Chondrocyte (in vitro differentiated cells): Measurements from ENCODE around the gene CADPS2. TPM values are rescaled to one million over a fixed set of nuclear protein-coding genes. Genes with fewer than 3 reads are reported as not detected.

Source experiments
- DNase-seq: peaks from one replicate; pipeline ENCODE4 v3.0.0; 2021; ENCODE audit warnings: mixed read lengths, low spot score
- H3K27ac Mint-ChIP-seq: one replicate; pipeline ENCODE4 v1.8.0; 2021; ENCODE audit warnings: mild to moderate bottlenecking, moderate library complexity, mixed read lengths; ENCODE audit not compliant: unreplicated experiment
- H3K27me3 Mint-ChIP-seq: 2 replicates; pipeline ENCODE4 v1.8.0; 2021; ENCODE audit warnings: low read depth, mixed read lengths
- H3K36me3 Mint-ChIP-seq: 2 replicates; pipeline ENCODE4 v1.8.0; 2021; ENCODE audit warnings: low read depth, mixed read lengths
- H3K4me1 Mint-ChIP-seq: 2 replicates; pipeline ENCODE4 v1.8.0; 2021; ENCODE audit warnings: low read depth, mild to moderate bottlenecking, mixed read lengths
- H3K4me3 Mint-ChIP-seq: one replicate; pipeline ENCODE4 v1.8.0; 2021; ENCODE audit warnings: mild to moderate bottlenecking, moderate library complexity, mixed read lengths; ENCODE audit not compliant: unreplicated experiment
- H3K9me3 Mint-ChIP-seq: 2 replicates; pipeline ENCODE4 v1.8.0; 2021; ENCODE audit warnings: low read depth, mixed read lengths
- total RNA-seq: library from RNA; stranded (reverse); gene quantifications from 3 replicates; pipeline ENCODE4 v1.2.1, GENCODE V29; 2021
- TF ChIP-seq, protein P1 (sequence below): fragments of 200-600 bp; sonication (generic); IDR thresholded peaks from 2 replicates; pipeline ENCODE4 v1.5.0; 2021; ENCODE audit warnings: antibody characterized with exemption, mild to moderate bottlenecking, moderate library complexity

Gene CADPS2
- total RNA-seq, 1 donor from 2014 or later = 0.32 TPM

DNA sequence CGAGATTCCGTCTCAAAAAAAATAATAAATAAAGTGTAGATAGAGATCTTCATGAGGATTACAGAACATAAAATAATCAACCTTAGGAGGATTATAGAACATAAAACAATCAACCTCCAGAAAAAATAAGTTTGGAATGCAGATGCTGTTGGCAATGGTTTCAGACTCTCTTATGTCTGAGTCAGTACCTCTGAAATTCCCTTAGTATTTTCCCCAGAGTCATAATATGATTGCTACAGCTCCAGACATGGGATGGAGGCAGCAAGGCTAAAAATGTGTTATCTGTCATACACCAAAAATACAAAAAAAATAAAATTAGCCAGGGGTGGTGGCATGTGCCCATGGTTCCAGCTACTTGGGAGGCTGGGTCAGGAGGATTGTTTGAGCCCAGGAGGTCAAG lies 22.2 kb downstream of the CADPS2 start:
- H3K36me3 Mint-ChIP-seq = peaks cover 4% of the 10 kb centered on the region
- no peak overlapping the region for H3K4me3 Mint-ChIP-seq
- DNase-seq = no peak
- H3K27ac Mint-ChIP-seq = no peak overlapping the region
- TF ChIP-seq, protein P1, sequence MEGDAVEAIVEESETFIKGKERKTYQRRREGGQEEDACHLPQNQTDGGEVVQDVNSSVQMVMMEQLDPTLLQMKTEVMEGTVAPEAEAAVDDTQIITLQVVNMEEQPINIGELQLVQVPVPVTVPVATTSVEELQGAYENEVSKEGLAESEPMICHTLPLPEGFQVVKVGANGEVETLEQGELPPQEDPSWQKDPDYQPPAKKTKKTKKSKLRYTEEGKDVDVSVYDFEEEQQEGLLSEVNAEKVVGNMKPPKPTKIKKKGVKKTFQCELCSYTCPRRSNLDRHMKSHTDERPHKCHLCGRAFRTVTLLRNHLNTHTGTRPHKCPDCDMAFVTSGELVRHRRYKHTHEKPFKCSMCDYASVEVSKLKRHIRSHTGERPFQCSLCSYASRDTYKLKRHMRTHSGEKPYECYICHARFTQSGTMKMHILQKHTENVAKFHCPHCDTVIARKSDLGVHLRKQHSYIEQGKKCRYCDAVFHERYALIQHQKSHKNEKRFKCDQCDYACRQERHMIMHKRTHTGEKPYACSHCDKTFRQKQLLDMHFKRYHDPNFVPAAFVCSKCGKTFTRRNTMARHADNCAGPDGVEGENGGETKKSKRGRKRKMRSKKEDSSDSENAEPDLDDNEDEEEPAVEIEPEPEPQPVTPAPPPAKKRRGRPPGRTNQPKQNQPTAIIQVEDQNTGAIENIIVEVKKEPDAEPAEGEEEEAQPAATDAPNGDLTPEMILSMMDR = no peak
- H3K4me1 Mint-ChIP-seq = no peaks in the 10 kb centered on the region
- H3K9me3 Mint-ChIP-seq = peaks cover 21% of the 10 kb centered on the region
- H3K27me3 Mint-ChIP-seq = no peaks in the 10 kb centered on the region

DNA sequence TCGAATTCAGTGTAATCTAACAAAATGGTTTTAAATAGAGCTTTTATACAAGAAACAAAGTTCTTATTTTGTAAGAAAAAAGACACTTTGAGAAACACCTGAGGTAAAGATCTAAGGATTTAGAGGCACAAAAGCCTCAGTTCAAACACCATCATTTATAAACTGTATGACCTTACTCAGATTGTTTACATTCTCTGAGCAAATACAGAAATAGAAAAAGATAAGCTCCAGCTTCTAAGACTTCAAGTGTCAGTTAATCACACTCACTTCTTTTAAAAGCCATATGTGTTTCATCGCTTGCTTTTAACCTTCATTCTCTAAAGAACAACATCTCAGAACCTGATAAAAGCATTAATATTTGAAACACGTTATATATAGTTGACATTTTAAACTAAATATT lies 27.9 kb downstream of the CADPS2 start:
- TF ChIP-seq, protein P1 = no peak
- no peaks in the 10 kb centered on the region for H3K4me1 Mint-ChIP-seq
- no peak overlapping the region for H3K4me3 Mint-ChIP-seq
- H3K9me3 Mint-ChIP-seq = no peaks in the 10 kb centered on the region
- no peaks in the 10 kb centered on the region for H3K27me3 Mint-ChIP-seq
- no peaks in the 10 kb centered on the region for H3K36me3 Mint-ChIP-seq
- no peak for DNase-seq
- H3K27ac Mint-ChIP-seq = no peak overlapping the region

DNA sequence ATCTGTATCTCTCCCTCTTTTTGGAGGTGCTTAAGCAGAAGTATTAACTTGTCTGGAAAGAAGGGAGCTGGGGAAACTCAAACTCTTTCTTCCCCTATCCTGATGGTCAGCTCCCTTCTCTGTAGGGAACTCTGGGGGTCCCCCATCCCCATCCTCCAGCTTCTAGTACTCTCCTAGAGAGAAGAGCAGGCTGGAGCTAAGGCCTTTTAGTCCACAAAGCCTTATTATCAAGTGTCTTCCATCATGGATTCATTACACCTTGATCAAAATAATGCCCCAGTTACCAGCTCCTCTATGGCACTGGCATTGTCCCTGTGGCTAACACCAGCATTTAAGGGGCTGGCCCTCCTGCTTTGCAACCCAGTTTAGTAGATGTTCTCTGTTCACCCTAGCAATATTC lies 35.7 kb downstream of the CADPS2 start:
- peaks cover 1% of the 10 kb centered on the region for H3K27me3 Mint-ChIP-seq
- no peak overlapping the region for H3K4me3 Mint-ChIP-seq
- no peak overlapping the region for H3K27ac Mint-ChIP-seq
- H3K4me1 Mint-ChIP-seq = no peaks in the 10 kb centered on the region
- peaks cover 10% of the 10 kb centered on the region for H3K9me3 Mint-ChIP-seq
- no peaks in the 10 kb centered on the region for H3K36me3 Mint-ChIP-seq
- DNase-seq = no peak
- TF ChIP-seq, protein P1 = no peak

DNA sequence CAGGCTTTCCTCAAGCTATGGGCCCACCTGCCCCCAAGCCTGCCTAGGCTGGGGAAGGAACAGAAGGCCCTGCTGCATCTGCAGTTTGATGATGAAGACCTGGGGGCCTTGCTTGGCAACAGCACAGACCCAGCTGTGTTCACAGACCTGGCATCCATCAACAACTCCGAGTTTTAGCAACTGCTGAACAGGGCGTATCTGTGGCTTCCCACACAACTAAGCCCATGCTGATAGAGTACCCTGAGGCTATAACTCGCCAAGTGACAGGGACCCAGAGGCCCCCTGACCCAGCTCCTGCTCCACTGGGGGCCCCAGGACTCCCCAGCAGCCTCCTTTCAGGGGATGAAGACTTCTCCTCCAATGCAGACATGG lies 36.3 kb downstream of the CADPS2 start:
- no peak overlapping the region for H3K4me3 Mint-ChIP-seq
- no peaks in the 10 kb centered on the region for H3K4me1 Mint-ChIP-seq
- H3K27ac Mint-ChIP-seq = no peak overlapping the region
- H3K9me3 Mint-ChIP-seq = peaks cover 10% of the 10 kb centered on the region
- H3K36me3 Mint-ChIP-seq = no peaks in the 10 kb centered on the region
- TF ChIP-seq, protein P1 = no peak
- no peak for DNase-seq
- peaks cover 1% of the 10 kb centered on the region for H3K27me3 Mint-ChIP-seq

DNA sequence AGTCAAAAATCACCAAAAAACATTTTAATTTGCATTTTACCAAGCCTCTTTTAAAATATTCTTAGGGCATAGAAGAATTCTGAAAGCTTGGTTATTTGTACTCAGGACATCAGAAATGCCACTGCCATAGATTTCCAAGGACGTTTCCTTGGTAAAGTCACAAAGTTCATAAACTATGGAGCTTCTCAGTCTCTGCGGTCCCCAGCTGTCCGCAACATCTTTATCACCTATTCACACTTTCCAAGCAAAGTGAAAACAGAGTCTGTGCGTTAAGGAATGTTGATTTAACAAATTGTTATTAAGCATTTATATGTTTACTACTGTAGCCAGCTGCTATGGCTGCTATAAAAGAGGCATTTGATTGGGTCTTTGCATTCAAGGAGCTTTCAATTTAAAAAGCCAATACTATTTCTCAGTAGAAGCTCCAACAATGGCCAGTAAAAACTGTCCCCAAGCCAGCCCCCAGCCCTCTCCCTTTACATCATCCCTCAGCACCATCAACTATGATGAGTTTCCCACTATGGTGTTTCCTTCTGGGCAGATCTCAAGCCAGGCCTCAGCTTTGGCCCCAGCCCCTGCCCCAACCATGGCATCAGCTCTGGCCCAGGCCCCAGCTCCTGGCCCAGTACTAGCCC lies 36.8 kb downstream of the CADPS2 start:
- no peaks in the 10 kb centered on the region for H3K36me3 Mint-ChIP-seq
- H3K4me3 Mint-ChIP-seq = no peak overlapping the region
- no peak for DNase-seq
- H3K9me3 Mint-ChIP-seq = peaks cover 10% of the 10 kb centered on the region
- peaks cover 1% of the 10 kb centered on the region for H3K27me3 Mint-ChIP-seq
- H3K27ac Mint-ChIP-seq = no peak overlapping the region
- H3K4me1 Mint-ChIP-seq = no peaks in the 10 kb centered on the region
- TF ChIP-seq, protein P1 = no peak
